Endometrium (tissue), 2 donors: ENCODE results near the gene CXXC1.
"Not testable (repeated sequence)": the region's sequence is repeated elsewhere in the genome, so short reads cannot be mapped to it uniquely, and the experiment has no call there.

Experiments used
- FAIRE-seq: peaks from 2 replicates; lab custom pipeline; 2012; peaks lifted over from hg19 to GRCh38; lab: Jason Lieb, UNC
- donor health status: control.
- donor health status: control.

Gene CXXC1

GRCh38 chr18:50274044-50274442, 13.4 kb downstream of the CXXC1 start:
- no peak for FAIRE-seq

GRCh38 chr18:50273203-50274043, 14.1 kb downstream of the CXXC1 start:
- FAIRE-seq = no peak

- no peak for FAIRE-seq
Observed at GRCh38 chr18:50272568-50272967, 14.9 kb downstream of the CXXC1 start.

GRCh38 chr18:50268022-50268747, 19.3 kb downstream of the CXXC1 start:
- FAIRE-seq = no peak

GRCh38 chr18:50266248-50266704, 21.2 kb downstream of the CXXC1 start, which contains the start of gene CFAP53:
CFAP53 (minus strand) TSS chr18:50266495; CDS start chr18:50266404, 91 bp downstream.
- FAIRE-seq = peak; percentile 74

- FAIRE-seq = no peak
Observed at GRCh38 chr18:50262977-50263376, 24.5 kb downstream of the CXXC1 start.

GRCh38 chr18:50250935-50251334, 36.6 kb downstream of the CXXC1 start:
- FAIRE-seq = no peak

GRCh38 chr18:50249576-50249975, 37.9 kb downstream of the CXXC1 start:
- no peak for FAIRE-seq

- FAIRE-seq = no peak
Observed at GRCh38 chr18:50247561-50247960, 39.9 kb downstream of the CXXC1 start.

GRCh38 chr18:50241768-50242167, 45.7 kb downstream of the CXXC1 start:
- not testable (repeated sequence) for FAIRE-seq

- no peak for FAIRE-seq
Observed at GRCh38 chr18:50240080-50240563, 47.4 kb downstream of the CXXC1 start.

GRCh38 chr18:50232419-50232818, 55.1 kb downstream of the CXXC1 start:
- FAIRE-seq = no peak
